ENCODE results near the gene SART3. TPM values are rescaled to one million over a fixed set of nuclear protein-coding genes. Genes with fewer than 3 reads are reported as not detected.

The SART3 gene
- total and polyA plus RNA-seq, 2 of the 8 experiments (the other 6 are each of a cell fraction or from before 2014, with no cell fraction given), result 16.0 to 103 TPM

- TF ChIP-seq NANOG (IDR thresholded peaks at IDR 0.05; ENCODE audit: insufficient read depth, low read depth, low read length, poor library complexity, severe bottlenecking) (no peak), SP4 (IDR thresholded peaks at IDR 0.05; ENCODE audit: low read length) (no peak), USF2 (IDR thresholded peaks at IDR 0.05; ENCODE audit: low read length) (no peak), TEAD4 (IDR thresholded peaks at IDR 0.05; ENCODE audit: low read depth, low read length) (no peak)
These were observed 6.7 kb upstream of the SART3 start (continued) for GRCh38 chr12:108567406-108568337.

Measured in H1 (cell line).